Activated CD4-positive, alpha-beta memory T cell treated with anti-CD3 and anti-CD28 coated beads, Interleukin-2, amount 10 ng/mL, durations not matched to agents 7 days and 5 days (primary cell): Measurements from ENCODE around the gene KCNK16. TPM values are rescaled to one million over a fixed set of nuclear protein-coding genes. Genes with fewer than 3 reads are reported as not detected.
A peak's percentile ranks its signal among the peaks of the same experiment; 100 is the strongest.

ENCODE experiments used
- CTCF ChIA-PET: fragments of 350-600 bp; sonication (Branson Sonifier 250); formaldehyde crosslinking; loops from one replicate; lab custom pipeline; 2021; ENCODE audit warnings: antibody characterized with exemption, inconsistent platforms; lab: Charles Lee
- POLR2A ChIA-PET: fragments of 350-600 bp; sonication (Branson Sonifier 250); formaldehyde crosslinking; loops from one replicate; lab custom pipeline; 2021; ENCODE audit warnings: antibody characterized with exemption; lab: Charles Lee
- DNase-seq: peaks from one replicate; pipeline ENCODE4 v3.0.0-alpha.2; 2020
- H3K27ac Mint-ChIP-seq: one replicate; pipeline ENCODE4 v1.8.0; 2021; ENCODE audit warnings: mild to moderate bottlenecking, mixed read lengths
- H3K27me3 Mint-ChIP-seq: one replicate; pipeline ENCODE4 v1.8.0; 2021; ENCODE audit warnings: mixed read lengths
- H3K36me3 Mint-ChIP-seq: one replicate; pipeline ENCODE4 v1.8.0; 2021; ENCODE audit warnings: low read depth, mixed read lengths
- H3K4me1 Mint-ChIP-seq: one replicate; pipeline ENCODE4 v1.8.0; 2021; ENCODE audit warnings: mixed read lengths
- H3K4me3 Mint-ChIP-seq: one replicate; pipeline ENCODE4 v1.8.0; 2021; ENCODE audit warnings: mild to moderate bottlenecking, mixed read lengths
- H3K9me3 Mint-ChIP-seq: one replicate; pipeline ENCODE4 v1.8.0; 2021; ENCODE audit warnings: mixed read lengths
- total RNA-seq, 2 experiments: library from RNA; stranded (reverse); gene quantifications; one replicate each; pipeline ENCODE4 v1.2.3, GENCODE V29; 2021

The KCNK16 gene
- total RNA-seq, 2 experiments from 2014 or later: not detected

- Mint-ChIP-seq H3K4me1 (peaks cover 17% of the 10 kb centered on the region), H3K4me3 (no peak overlapping the region), H3K9me3 (no peaks in the 10 kb centered on the region), H3K36me3 (no peaks in the 10 kb centered on the region), H3K27me3 (peaks cover 26% of the 10 kb centered on the region), H3K27ac (no peak overlapping the region)
- ChIA-PET POLR2A (no interaction called here), CTCF (interaction anchor here (1.4 kb wide), 1 partner anchor 36 kb away, joined by 3 read pairs; no protein-coding TSS in a partner anchor)
- no peak for DNase-seq
Observed at GRCh38 chr6:39338397-39338796, 15.9 kb upstream of the KCNK16 start.

GRCh38 chr6:39335780-39336545 lies 13.5 kb upstream of the KCNK16 start:
- Mint-ChIP-seq H3K4me1 (peaks cover 13% of the 10 kb centered on the region), H3K27ac (no peak overlapping the region), H3K4me3 (no peak overlapping the region), H3K27me3 (peaks cover 36% of the 10 kb centered on the region), H3K36me3 (no peaks in the 10 kb centered on the region), H3K9me3 (no peaks in the 10 kb centered on the region)
- POLR2A ChIA-PET: no interaction called here
- CTCF ChIA-PET: interaction anchor here (0.8 kb wide), 1 partner anchor 33 kb away, joined by 3 read pairs; no protein-coding TSS in a partner anchor
- DNase-seq: peak; percentile 44

GRCh38 chr6:39333644-39334438 lies 11.3 kb upstream of the KCNK16 start:
- ChIA-PET POLR2A (no interaction called here), CTCF (no interaction called here)
- DNase-seq: no peak
- peaks cover 32% of the 10 kb centered on the region for H3K27me3 Mint-ChIP-seq
- H3K9me3 Mint-ChIP-seq: no peaks in the 10 kb centered on the region
- H3K36me3 Mint-ChIP-seq: no peaks in the 10 kb centered on the region
- peaks cover 13% of the 10 kb centered on the region for H3K4me1 Mint-ChIP-seq
- H3K4me3 Mint-ChIP-seq: no peak overlapping the region
- H3K27ac Mint-ChIP-seq: no peak overlapping the region

- no peak overlapping the region for H3K4me3 Mint-ChIP-seq
- ChIA-PET CTCF (no interaction called here), POLR2A (no interaction called here)
- H3K27me3 Mint-ChIP-seq: peaks cover 21% of the 10 kb centered on the region
- no peak overlapping the region for H3K27ac Mint-ChIP-seq
- no peaks in the 10 kb centered on the region for H3K4me1 Mint-ChIP-seq
- no peak for DNase-seq
- no peaks in the 10 kb centered on the region for H3K9me3 Mint-ChIP-seq
- H3K36me3 Mint-ChIP-seq: no peaks in the 10 kb centered on the region
Observed at GRCh38 chr6:39330476-39330875, 8.0 kb upstream of the KCNK16 start.

- no peaks in the 10 kb centered on the region for H3K4me1 Mint-ChIP-seq
- ChIA-PET CTCF (no interaction called here), POLR2A (no interaction called here)
- H3K27me3 Mint-ChIP-seq: peaks cover 24% of the 10 kb centered on the region
- no peak for DNase-seq
- H3K36me3 Mint-ChIP-seq: no peaks in the 10 kb centered on the region
- H3K9me3 Mint-ChIP-seq: no peaks in the 10 kb centered on the region
- H3K4me3 Mint-ChIP-seq: no peak overlapping the region
- H3K27ac Mint-ChIP-seq: no peak overlapping the region
Observed at GRCh38 chr6:39330057-39330456, 7.6 kb upstream of the KCNK16 start.

GRCh38 chr6:39328066-39328465 lies 5.6 kb upstream of the KCNK16 start:
- Mint-ChIP-seq H3K9me3 (no peaks in the 10 kb centered on the region), H3K4me3 (no peak overlapping the region), H3K27me3 (peaks cover 19% of the 10 kb centered on the region), H3K36me3 (no peaks in the 10 kb centered on the region), H3K27ac (no peak overlapping the region), H3K4me1 (no peaks in the 10 kb centered on the region)
- no peak for DNase-seq
- ChIA-PET CTCF (interaction anchor here (0.6 kb wide), 1 partner anchor 26 kb away, joined by 4 read pairs; no protein-coding TSS in a partner anchor), POLR2A (no interaction called here)

GRCh38 chr6:39327507-39327906 lies 5.0 kb upstream of the KCNK16 start:
- no peak for DNase-seq
- Mint-ChIP-seq H3K36me3 (no peaks in the 10 kb centered on the region), H3K27me3 (peaks cover 15% of the 10 kb centered on the region), H3K9me3 (no peaks in the 10 kb centered on the region), H3K4me3 (no peak overlapping the region), H3K27ac (no peak overlapping the region), H3K4me1 (no peaks in the 10 kb centered on the region)
- ChIA-PET POLR2A (no interaction called here), CTCF (no interaction called here)

- no peaks in the 10 kb centered on the region for H3K36me3 Mint-ChIP-seq
Observed at GRCh38 chr6:39321761-39322160, 741 bp downstream of the KCNK16 start.

GRCh38 chr6:39320363-39320984 lies 2.0 kb downstream of the KCNK16 start:
- ChIA-PET CTCF (no interaction called here), POLR2A (no interaction called here)
- Mint-ChIP-seq H3K4me1 (no peaks in the 10 kb centered on the region), H3K27ac (no peak overlapping the region), H3K27me3 (peaks cover 27% of the 10 kb centered on the region), H3K4me3 (no peak overlapping the region), H3K36me3 (no peaks in the 10 kb centered on the region), H3K9me3 (no peaks in the 10 kb centered on the region)
- DNase-seq: no peak

More at GRCh38 chr6:39321761-39322160, 741 bp downstream of the KCNK16 start:
- no peaks in the 10 kb centered on the region for H3K4me1 Mint-ChIP-seq
- POLR2A ChIA-PET: no interaction called here
- no peak overlapping the region for H3K4me3 Mint-ChIP-seq
- no peak overlapping the region for H3K27ac Mint-ChIP-seq
- H3K27me3 Mint-ChIP-seq: peaks cover 19% of the 10 kb centered on the region
- H3K9me3 Mint-ChIP-seq: no peaks in the 10 kb centered on the region
- CTCF ChIA-PET: no interaction called here
- no peak for DNase-seq

- CTCF ChIA-PET: no interaction called here
- peaks cover 30% of the 10 kb centered on the region for H3K27me3 Mint-ChIP-seq
- no peaks in the 10 kb centered on the region for H3K36me3 Mint-ChIP-seq
Observed at GRCh38 chr6:39319621-39320362, 2.7 kb downstream of the KCNK16 start.

GRCh38 chr6:39317256-39317655 lies 5.2 kb downstream of the KCNK16 start:
- Mint-ChIP-seq H3K36me3 (no peaks in the 10 kb centered on the region), H3K27ac (no peak overlapping the region), H3K27me3 (peaks cover 53% of the 10 kb centered on the region), H3K4me1 (peaks cover 6% of the 10 kb centered on the region), H3K4me3 (no peak overlapping the region), H3K9me3 (no peaks in the 10 kb centered on the region)
- no peak for DNase-seq
- CTCF ChIA-PET: no interaction called here
- POLR2A ChIA-PET: no interaction called here

More at GRCh38 chr6:39319621-39320362, 2.7 kb downstream of the KCNK16 start:
- Mint-ChIP-seq H3K4me1 (peaks cover 1% of the 10 kb centered on the region), H3K9me3 (no peaks in the 10 kb centered on the region), H3K27ac (no peak overlapping the region), H3K4me3 (no peak overlapping the region)
- POLR2A ChIA-PET: no interaction called here
- DNase-seq: no peak

GRCh38 chr6:39314273-39314795 lies 8.2 kb downstream of the KCNK16 start, which contains the start of gene KCNK17:
Gene KCNK17, minus strand, starts transcription at chr6:39314419. Its CDS starts 99 bp downstream, at chr6:39314320.
- ChIA-PET CTCF (no interaction called here), POLR2A (no interaction called here)
- DNase-seq: no peak
- Mint-ChIP-seq H3K4me1 (peaks cover 6% of the 10 kb centered on the region), H3K9me3 (no peaks in the 10 kb centered on the region), H3K27ac (no peak within 1 kb of the TSS), H3K36me3 (no peaks in the 10 kb centered on the region), H3K4me3 (no peak within 1 kb of the TSS), H3K27me3 (peaks cover 65% of the 10 kb centered on the region)
